Measurements from ENCODE around the gene RFTN1. TPM values are rescaled to one million over a fixed set of nuclear protein-coding genes. Genes with fewer than 3 reads are reported as not detected.
"Not testable (repeated sequence)": the region's sequence is repeated elsewhere in the genome, so short reads cannot be mapped to it uniquely, and the experiment has no call there.

RFTN1 gene
- total and polyA plus RNA-seq, 2 donors (not counting 1 experiment from before 2014, with no cell fraction given), result 35.1 to 35.5 TPM

GRCh38 chr3:16494814-16495431, 18.6 kb downstream of the RFTN1 start:
- Histone ChIP-seq H3K9me3 (ENCODE audit: control insufficient read depth, insufficient read depth, low read depth, low read length) (no peaks in the 10 kb centered on the region), H3K4me1 (ENCODE audit: control insufficient read depth, extremely low read depth, insufficient read depth, low read length) (no peaks in the 10 kb centered on the region), H3K9ac (ENCODE audit: insufficient read depth, low read length) (no peak overlapping the region), H3K36me3 (ENCODE audit: control insufficient read depth, insufficient read depth, low read length) (peaks cover 1% of the 10 kb centered on the region), H3K27ac (ENCODE audit: insufficient read depth, low read length) (no peak overlapping the region), H3K4me2 (ENCODE audit: extremely low read depth, insufficient read depth, low read length) (no peak overlapping the region), H3K79me2 (ENCODE audit: control insufficient read depth, insufficient read depth, low read length) (peaks cover 2% of the 10 kb centered on the region), H2AFZ (ENCODE audit: low read length) (no peak overlapping the region), H3K27me3 (ENCODE audit: control insufficient read depth, insufficient read depth, low read length) (no peaks in the 10 kb centered on the region), H4K20me1 (ENCODE audit: control insufficient read depth, extremely low read depth, insufficient read depth, low read length) (no peaks in the 10 kb centered on the region), H3K4me3 (replicated peaks in 1 of 4; ENCODE audit: control extremely low read depth in 1 of 4, insufficient read depth in 1 of 4, low read depth in 3 of 4, low read length in 4 of 4) (no peak overlapping the region)
- DNase-seq (ENCODE audit: low read depth in 2 of 2), result peak; percentile 30 to 51
- TF ChIP-seq CTCF (conservative IDR thresholded peaks at IDR 0.05 in 1 of 2, IDR thresholded peaks at IDR 0.05 in 1 of 2; ENCODE audit: low read depth in 1 of 2, low read length in 2 of 2) (no peak), EZH2 (IDR thresholded peaks at IDR 0.05; ENCODE audit: low read length, missing control alignments) (no peak)

DNA sequence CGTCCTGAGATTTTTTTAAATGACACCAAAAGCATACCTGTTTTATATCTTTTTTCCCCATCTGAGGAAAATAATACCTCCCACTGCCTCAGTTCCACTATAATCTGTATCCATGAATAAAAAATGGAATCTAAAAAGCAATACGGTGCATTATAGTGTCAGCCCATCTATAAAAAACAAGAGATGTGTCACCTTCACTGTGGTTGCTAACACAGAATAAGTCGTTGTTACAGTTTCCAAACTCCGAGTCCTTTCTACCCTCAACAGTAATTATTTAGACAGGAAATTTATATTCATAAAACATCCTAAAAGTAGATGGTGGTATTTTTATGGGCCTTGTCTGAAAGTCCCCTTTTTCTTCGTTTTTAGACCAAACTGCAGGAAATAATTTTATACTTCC, 19.4 kb downstream of the RFTN1 start:
- H3K4me1 ChIP-seq (ENCODE audit: control insufficient read depth, extremely low read depth, insufficient read depth, low read length), result no peaks in the 10 kb centered on the region
- no peak overlapping the region for H3K4me3 ChIP-seq (replicated peaks in 1 of 4; ENCODE audit: control extremely low read depth in 1 of 4, insufficient read depth in 1 of 4, low read depth in 3 of 4, low read length in 4 of 4)
- H3K79me2 ChIP-seq (ENCODE audit: control insufficient read depth, insufficient read depth, low read length), result peaks cover 2% of the 10 kb centered on the region
- no peaks in the 10 kb centered on the region for H3K9me3 ChIP-seq (ENCODE audit: control insufficient read depth, insufficient read depth, low read depth, low read length)
- H3K9ac ChIP-seq (ENCODE audit: insufficient read depth, low read length), result no peak overlapping the region
- H4K20me1 ChIP-seq (ENCODE audit: control insufficient read depth, extremely low read depth, insufficient read depth, low read length), result no peaks in the 10 kb centered on the region
- H3K27ac ChIP-seq (ENCODE audit: insufficient read depth, low read length), result no peak overlapping the region
- DNase-seq (ENCODE audit: low read depth in 2 of 2), result no peak
- no peaks in the 10 kb centered on the region for H3K27me3 ChIP-seq (ENCODE audit: control insufficient read depth, insufficient read depth, low read length)
- no peak overlapping the region for H3K4me2 ChIP-seq (ENCODE audit: extremely low read depth, insufficient read depth, low read length)
- peaks cover 1% of the 10 kb centered on the region for H3K36me3 ChIP-seq (ENCODE audit: control insufficient read depth, insufficient read depth, low read length)
- H2AFZ ChIP-seq (ENCODE audit: low read length), result no peak overlapping the region
- no peak for TF ChIP-seq EZH2 (IDR thresholded peaks at IDR 0.05; ENCODE audit: low read length, missing control alignments)
- TF ChIP-seq CTCF (conservative IDR thresholded peaks at IDR 0.05 in 1 of 2, IDR thresholded peaks at IDR 0.05 in 1 of 2; ENCODE audit: low read depth in 1 of 2, low read length in 2 of 2), result no peak

DNA sequence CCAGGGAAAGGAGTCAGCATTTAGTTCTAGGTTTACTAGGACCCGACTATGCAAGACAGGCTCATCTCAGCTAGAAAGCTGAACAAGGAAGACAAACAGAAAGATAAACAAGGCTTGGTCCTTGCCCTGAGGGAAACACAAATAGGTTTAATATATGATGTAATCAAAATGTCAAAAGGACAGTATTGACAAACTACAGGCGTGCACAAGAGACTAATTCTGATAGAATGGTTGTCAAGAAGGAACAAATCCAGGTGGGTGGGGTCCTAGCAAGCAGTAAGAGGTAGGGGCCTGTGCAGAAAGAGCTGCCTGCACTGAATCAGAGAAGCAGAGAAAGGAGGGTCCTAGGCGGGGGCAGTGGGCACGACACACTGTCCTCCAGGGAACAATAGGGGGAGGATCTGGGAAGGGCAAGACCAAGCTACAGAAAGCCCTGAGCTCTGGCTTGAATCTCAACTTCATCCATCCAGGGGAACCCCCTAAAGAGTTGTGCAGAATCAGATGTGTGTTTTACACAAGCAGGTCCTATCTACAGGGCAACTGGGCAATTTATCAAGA, 23.4 kb downstream of the RFTN1 start:
- no peaks in the 10 kb centered on the region for H3K27me3 ChIP-seq (ENCODE audit: control insufficient read depth, insufficient read depth, low read length)
- peaks cover 3% of the 10 kb centered on the region for H3K4me1 ChIP-seq (ENCODE audit: control insufficient read depth, extremely low read depth, insufficient read depth, low read length)
- no peaks in the 10 kb centered on the region for H3K79me2 ChIP-seq (ENCODE audit: control insufficient read depth, insufficient read depth, low read length)
- no peak for TF ChIP-seq EZH2 (IDR thresholded peaks at IDR 0.05; ENCODE audit: low read length, missing control alignments)
- TF ChIP-seq CTCF (conservative IDR thresholded peaks at IDR 0.05 in 1 of 2, IDR thresholded peaks at IDR 0.05 in 1 of 2; ENCODE audit: low read depth in 1 of 2, low read length in 2 of 2), result no peak
- H4K20me1 ChIP-seq (ENCODE audit: control insufficient read depth, extremely low read depth, insufficient read depth, low read length), result peaks cover 1% of the 10 kb centered on the region
- no peak overlapping the region for H3K4me3 ChIP-seq (replicated peaks in 1 of 4; ENCODE audit: control extremely low read depth in 1 of 4, insufficient read depth in 1 of 4, low read depth in 3 of 4, low read length in 4 of 4)
- no peak overlapping the region for H3K4me2 ChIP-seq (ENCODE audit: extremely low read depth, insufficient read depth, low read length)
- H3K36me3 ChIP-seq (ENCODE audit: control insufficient read depth, insufficient read depth, low read length), result peaks cover 1% of the 10 kb centered on the region
- DNase-seq (ENCODE audit: low read depth in 2 of 2), result no peak
- no peaks in the 10 kb centered on the region for H3K9me3 ChIP-seq (ENCODE audit: control insufficient read depth, insufficient read depth, low read depth, low read length)
- H2AFZ ChIP-seq (ENCODE audit: low read length), result no peak overlapping the region
- no peak overlapping the region for H3K9ac ChIP-seq (ENCODE audit: insufficient read depth, low read length)
- H3K27ac ChIP-seq (ENCODE audit: insufficient read depth, low read length), result no peak overlapping the region

GRCh38 chr3:16489326-16490061, 24.0 kb downstream of the RFTN1 start:
- not testable (repeated sequence) for H3K36me3 ChIP-seq (ENCODE audit: control insufficient read depth, insufficient read depth, low read length); H3K9me3 ChIP-seq (ENCODE audit: control insufficient read depth, insufficient read depth, low read depth, low read length); H3K27me3 ChIP-seq (ENCODE audit: control insufficient read depth, insufficient read depth, low read length); H2AFZ ChIP-seq (ENCODE audit: low read length); H3K4me1 ChIP-seq (ENCODE audit: control insufficient read depth, extremely low read depth, insufficient read depth, low read length); H3K4me3 ChIP-seq (replicated peaks in 1 of 4; ENCODE audit: control extremely low read depth in 1 of 4, insufficient read depth in 1 of 4, low read depth in 3 of 4, low read length in 4 of 4); DNase-seq (ENCODE audit: low read depth in 2 of 2); H3K4me2 ChIP-seq (ENCODE audit: extremely low read depth, insufficient read depth, low read length); H3K79me2 ChIP-seq (ENCODE audit: control insufficient read depth, insufficient read depth, low read length); H4K20me1 ChIP-seq (ENCODE audit: control insufficient read depth, extremely low read depth, insufficient read depth, low read length); H3K9ac ChIP-seq (ENCODE audit: insufficient read depth, low read length); H3K27ac ChIP-seq (ENCODE audit: insufficient read depth, low read length)
